ENCODE measurements around the gene ANKRD24.
A peak's percentile ranks its signal among the peaks of the same experiment; 100 is the strongest.

ANKRD24 gene

GRCh38 chr19:4256563-4256962 is 74.1 kb downstream of the ANKRD24 start:
- H3K36me3 ChIP-seq (ENCODE audit: insufficient read depth), result no peaks in the 10 kb centered on the region; the same call in 1 of the 2 replicates
- no peak overlapping the region for H3K27ac ChIP-seq
- H4K20me1 ChIP-seq (ENCODE audit: insufficient read depth), result no peaks in the 10 kb centered on the region
- no peaks in the 10 kb centered on the region for H3K27me3 ChIP-seq (ENCODE audit: insufficient read depth, low read depth)
- no peak overlapping the region for H3K4me2 ChIP-seq
- H3K4me3 ChIP-seq (IDR thresholded peaks at IDR 0.05; ENCODE audit: insufficient read depth, low read depth, low read length), result no peak overlapping the region
- H3K4me1 ChIP-seq (ENCODE audit: low read depth, poor library complexity, severe bottlenecking), result no peaks in the 10 kb centered on the region
- no peak overlapping the region for H3K9ac ChIP-seq
- no peaks in the 10 kb centered on the region for H3K79me2 ChIP-seq (ENCODE audit: insufficient read depth, low read depth)
- TF ChIP-seq CTCF (conservative IDR thresholded peaks at IDR 0.05; ENCODE audit: low read depth, low read length), result peak; percentile 34
- no peak overlapping the region for H2AFZ ChIP-seq (ENCODE audit: low read depth)

GRCh38 chr19:4257025-4257424 is 74.5 kb downstream of the ANKRD24 start:
- TF ChIP-seq CTCF (conservative IDR thresholded peaks at IDR 0.05; ENCODE audit: low read depth, low read length), result no peak

GRCh38 chr19:4258181-4258580 is 75.7 kb downstream of the ANKRD24 start:
- Histone ChIP-seq H3K27ac (no peak overlapping the region), H3K79me2 (ENCODE audit: insufficient read depth, low read depth) (no peaks in the 10 kb centered on the region), H3K36me3 (ENCODE audit: insufficient read depth) (no peaks in the 10 kb centered on the region; the same call in 1 of the 2 replicates), H2AFZ (ENCODE audit: low read depth) (no peak overlapping the region), H3K4me1 (ENCODE audit: low read depth, poor library complexity, severe bottlenecking) (no peaks in the 10 kb centered on the region), H3K27me3 (ENCODE audit: insufficient read depth, low read depth) (no peaks in the 10 kb centered on the region), H3K9ac (no peak overlapping the region), H3K4me2 (no peak overlapping the region), H3K4me3 (IDR thresholded peaks at IDR 0.05; ENCODE audit: insufficient read depth, low read depth, low read length) (no peak overlapping the region), H4K20me1 (ENCODE audit: insufficient read depth) (no peaks in the 10 kb centered on the region)
- TF ChIP-seq CTCF (conservative IDR thresholded peaks at IDR 0.05; ENCODE audit: low read depth, low read length), result no peak

More at GRCh38 chr19:4257025-4257424, 74.5 kb downstream of the ANKRD24 start:
- Histone ChIP-seq H2AFZ (ENCODE audit: low read depth) (no peak overlapping the region), H3K36me3 (ENCODE audit: insufficient read depth) (no peaks in the 10 kb centered on the region; the same call in 1 of the 2 replicates), H3K27ac (no peak overlapping the region), H3K79me2 (ENCODE audit: insufficient read depth, low read depth) (no peaks in the 10 kb centered on the region), H3K9ac (no peak overlapping the region), H3K4me3 (IDR thresholded peaks at IDR 0.05; ENCODE audit: insufficient read depth, low read depth, low read length) (no peak overlapping the region), H4K20me1 (ENCODE audit: insufficient read depth) (no peaks in the 10 kb centered on the region), H3K4me1 (ENCODE audit: low read depth, poor library complexity, severe bottlenecking) (no peaks in the 10 kb centered on the region), H3K4me2 (no peak overlapping the region), H3K27me3 (ENCODE audit: insufficient read depth, low read depth) (no peaks in the 10 kb centered on the region)

- Histone ChIP-seq H2AFZ (ENCODE audit: low read depth) (no peak overlapping the region), H3K4me1 (ENCODE audit: low read depth, poor library complexity, severe bottlenecking) (no peaks in the 10 kb centered on the region), H3K27me3 (ENCODE audit: insufficient read depth, low read depth) (no peaks in the 10 kb centered on the region), H3K9ac (no peak overlapping the region), H4K20me1 (ENCODE audit: insufficient read depth) (no peaks in the 10 kb centered on the region), H3K36me3 (ENCODE audit: insufficient read depth) (no peaks in the 10 kb centered on the region), H3K4me2 (no peak overlapping the region), H3K27ac (no peak overlapping the region), H3K79me2 (ENCODE audit: insufficient read depth, low read depth) (no peaks in the 10 kb centered on the region), H3K4me3 (IDR thresholded peaks at IDR 0.05; ENCODE audit: insufficient read depth, low read depth, low read length) (no peak overlapping the region)
- TF ChIP-seq CTCF (conservative IDR thresholded peaks at IDR 0.05; ENCODE audit: low read depth, low read length), result no peak
Observed at GRCh38 chr19:4260613-4261191, 78.2 kb downstream of the ANKRD24 start.

Measured in KMS-11 (cell line).